Activated gamma-delta T cell treated with Interleukin-2 at 50 U/mL for 16 hours (primary cell): ENCODE data around the gene CTCF.

ENCODE experiments used
- DNase-seq: peaks from one replicate; pipeline ENCODE4 v3.0.0-alpha.2; 2020

CTCF gene

GRCh38 chr16:67606632-67607031 is 44.3 kb downstream of the CTCF start:
- DNase-seq, result no peak

GRCh38 chr16:67608364-67608763 is 46.0 kb downstream of the CTCF start:
- no peak for DNase-seq

- DNase-seq, result no peak
Measured at GRCh38 chr16:67613808-67614207, 51.5 kb downstream of the CTCF start.

- no peak for DNase-seq
Measured at GRCh38 chr16:67628216-67628615, 65.9 kb downstream of the CTCF start.

GRCh38 chr16:67632415-67633172 is 70.3 kb downstream of the CTCF start:
- no peak for DNase-seq

GRCh38 chr16:67636713-67637112 is 74.4 kb downstream of the CTCF start:
- no peak for DNase-seq

GRCh38 chr16:67637625-67638024 is 75.3 kb downstream of the CTCF start:
- DNase-seq, result no peak

- no peak for DNase-seq
Measured at GRCh38 chr16:67641779-67642708, 79.7 kb downstream of the CTCF start.

- DNase-seq, result no peak
Measured at GRCh38 chr16:67644038-67644437, 81.7 kb downstream of the CTCF start.

- no peak for DNase-seq
Measured at GRCh38 chr16:67645397-67646121, 83.2 kb downstream of the CTCF start.

- DNase-seq, result no peak
Measured at GRCh38 chr16:67647111-67647651, 84.9 kb downstream of the CTCF start.

- DNase-seq, result no peak
Measured at GRCh38 chr16:67647681-67648080, 85.4 kb downstream of the CTCF start.

- no peak for DNase-seq
Measured at GRCh38 chr16:67648088-67648763, 85.9 kb downstream of the CTCF start.

- DNase-seq, result no peak
Measured at GRCh38 chr16:67648764-67649407, 86.6 kb downstream of the CTCF start.

GRCh38 chr16:67649494-67649931 is 87.2 kb downstream of the CTCF start:
- DNase-seq, result no peak

- DNase-seq, result no peak
Measured at GRCh38 chr16:67650023-67650422, 87.7 kb downstream of the CTCF start.

GRCh38 chr16:67651039-67651438 is 88.7 kb downstream of the CTCF start:
- DNase-seq, result no peak

- DNase-seq, result no peak
Measured at GRCh38 chr16:67651847-67652246, 89.5 kb downstream of the CTCF start.

- DNase-seq, result no peak
Measured at GRCh38 chr16:67652578-67653127, 90.3 kb downstream of the CTCF start.

- DNase-seq, result no peak
Measured at GRCh38 chr16:67653128-67653788, 90.9 kb downstream of the CTCF start.
